ENCODE data around the gene FRMD4A.

- TF ChIP-seq CTCF (IDR thresholded peaks at IDR 0.05 in 4 of 5, conservative IDR thresholded peaks at IDR 0.05 in 1 of 5), result no peak
- TF ChIP-seq POLR2A (IDR thresholded peaks at IDR 0.05), result no peak
These were observed 665.0 kb downstream of the FRMD4A start for GRCh38 chr10:13665516-13666262.
